Measurements from ENCODE around the gene CDK11B. TPM values are rescaled to one million over a fixed set of nuclear protein-coding genes. Genes with fewer than 3 reads are reported as not detected.

Gene CDK11B
- total RNA-seq, 2 donors from 2014 or later = 17.7 to 19.1 TPM

- H3K4me1 ChIP-seq (ENCODE audit: control insufficient read depth in 1 of 2, low read depth in 2 of 2) = peaks cover 18 to 30% of the 10 kb centered on the region in 2 donors
- H3K27me3 ChIP-seq (replicated peaks; ENCODE audit: insufficient read depth) = no peaks in the 10 kb centered on the region
- peak within 1 kb of the TSS; percentile 96 for H3K4me3 ChIP-seq
- TF ChIP-seq, protein P1, sequence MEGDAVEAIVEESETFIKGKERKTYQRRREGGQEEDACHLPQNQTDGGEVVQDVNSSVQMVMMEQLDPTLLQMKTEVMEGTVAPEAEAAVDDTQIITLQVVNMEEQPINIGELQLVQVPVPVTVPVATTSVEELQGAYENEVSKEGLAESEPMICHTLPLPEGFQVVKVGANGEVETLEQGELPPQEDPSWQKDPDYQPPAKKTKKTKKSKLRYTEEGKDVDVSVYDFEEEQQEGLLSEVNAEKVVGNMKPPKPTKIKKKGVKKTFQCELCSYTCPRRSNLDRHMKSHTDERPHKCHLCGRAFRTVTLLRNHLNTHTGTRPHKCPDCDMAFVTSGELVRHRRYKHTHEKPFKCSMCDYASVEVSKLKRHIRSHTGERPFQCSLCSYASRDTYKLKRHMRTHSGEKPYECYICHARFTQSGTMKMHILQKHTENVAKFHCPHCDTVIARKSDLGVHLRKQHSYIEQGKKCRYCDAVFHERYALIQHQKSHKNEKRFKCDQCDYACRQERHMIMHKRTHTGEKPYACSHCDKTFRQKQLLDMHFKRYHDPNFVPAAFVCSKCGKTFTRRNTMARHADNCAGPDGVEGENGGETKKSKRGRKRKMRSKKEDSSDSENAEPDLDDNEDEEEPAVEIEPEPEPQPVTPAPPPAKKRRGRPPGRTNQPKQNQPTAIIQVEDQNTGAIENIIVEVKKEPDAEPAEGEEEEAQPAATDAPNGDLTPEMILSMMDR (IDR thresholded peaks at IDR 0.05) = no peak
- no peaks in the 10 kb centered on the region for H3K9me3 ChIP-seq
- peak within 1 kb of the TSS; percentile 99 to 100 for H3K27ac ChIP-seq
- DNase-seq (ENCODE audit: low spot score) = peak; percentile 81
- H3K36me3 ChIP-seq = peaks cover 8% of the 10 kb centered on the region
- ATAC-seq (ENCODE audit: insufficient number of reproducible peaks, low FRiP score, low read depth) = peak; percentile 89
Observed at GRCh38 chr1:1615256-1616044, 43.4 kb downstream of the CDK11B start, which contains the start of gene MIB2. TSS of gene MIB2 (plus strand) at chr1:1615500. CDS start at chr1:1623453, 7,953 bp downstream.

DNA sequence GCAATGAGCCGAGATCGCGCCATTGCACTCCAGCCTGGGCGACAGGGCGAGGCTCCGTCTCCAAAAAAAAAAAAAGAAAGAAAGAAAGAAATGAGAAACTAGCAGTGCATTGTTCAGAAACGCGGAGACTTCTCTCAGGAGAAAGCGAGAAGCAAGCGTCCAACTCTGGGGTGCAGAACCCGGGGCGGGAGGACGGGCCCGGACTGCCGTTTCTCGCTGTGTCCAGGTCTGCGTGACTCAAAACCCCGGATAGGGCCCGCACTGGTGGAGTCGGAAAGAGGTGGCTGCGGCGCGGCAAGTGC lies 43.9 kb downstream of the CDK11B start:
- peaks cover 18 to 30% of the 10 kb centered on the region in 2 donors for H3K4me1 ChIP-seq (ENCODE audit: control insufficient read depth in 1 of 2, low read depth in 2 of 2)
- peak overlapping the region; percentile 99 to 100 for H3K27ac ChIP-seq
- DNase-seq (ENCODE audit: low spot score) (no peak), ATAC-seq (ENCODE audit: insufficient number of reproducible peaks, low FRiP score, low read depth) (no peak)
- H3K4me3 ChIP-seq = peak overlapping the region; percentile 96
- H3K9me3 ChIP-seq = no peaks in the 10 kb centered on the region
- TF ChIP-seq, protein P1 (IDR thresholded peaks at IDR 0.05) = no peak
- H3K36me3 ChIP-seq = peaks cover 8% of the 10 kb centered on the region
- no peaks in the 10 kb centered on the region for H3K27me3 ChIP-seq (replicated peaks; ENCODE audit: insufficient read depth)

- ATAC-seq (ENCODE audit: insufficient number of reproducible peaks, low FRiP score, low read depth) (no peak), DNase-seq (ENCODE audit: low spot score) (no peak)
- Histone ChIP-seq H3K27ac (peak overlapping the region; percentile 99 to 100), H3K9me3 (no peaks in the 10 kb centered on the region), H3K4me1 (ENCODE audit: control insufficient read depth in 1 of 2, low read depth in 2 of 2) (peaks cover 18 to 30% of the 10 kb centered on the region in 2 donors), H3K36me3 (peaks cover 8% of the 10 kb centered on the region), H3K27me3 (replicated peaks; ENCODE audit: insufficient read depth) (no peaks in the 10 kb centered on the region), H3K4me3 (peak overlapping the region; percentile 96)
- TF ChIP-seq, protein P1 (IDR thresholded peaks at IDR 0.05) = no peak
Observed at GRCh38 chr1:1614204-1614953, 44.4 kb downstream of the CDK11B start.

DNA sequence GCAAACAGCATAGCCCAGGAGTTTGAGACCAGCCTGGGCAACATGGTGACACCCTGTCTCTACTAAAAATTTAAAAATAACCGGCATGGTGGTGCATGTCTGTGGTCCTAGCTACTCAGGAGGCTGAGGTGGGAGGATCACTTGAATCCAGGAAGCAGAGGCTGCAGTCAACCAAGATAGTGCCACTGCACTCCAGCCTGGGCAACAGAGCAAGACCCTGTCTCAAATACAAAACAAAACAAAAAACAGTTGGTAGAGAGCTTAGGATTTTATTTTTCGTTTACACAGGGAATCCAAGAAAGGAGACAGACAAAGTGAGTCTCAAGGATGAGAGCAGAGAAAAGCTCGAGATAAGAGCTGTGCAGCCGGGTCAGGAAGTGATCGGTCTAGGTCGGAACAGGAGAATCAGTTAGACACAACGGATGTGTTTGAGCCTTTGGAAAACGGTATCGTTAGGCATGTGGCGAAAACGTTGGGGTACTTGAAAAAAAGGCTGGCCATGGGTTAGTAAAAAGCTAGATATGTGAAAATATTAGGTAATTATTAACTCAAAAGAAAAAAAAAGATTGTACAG lies 45.2 kb downstream of the CDK11B start:
- Histone ChIP-seq H3K4me3 (peak overlapping the region; percentile 96), H3K4me1 (ENCODE audit: control insufficient read depth in 1 of 2, low read depth in 2 of 2) (peaks cover 18 to 30% of the 10 kb centered on the region in 2 donors), H3K27ac (no peak overlapping the region), H3K9me3 (no peaks in the 10 kb centered on the region), H3K36me3 (peaks cover 8% of the 10 kb centered on the region), H3K27me3 (replicated peaks; ENCODE audit: insufficient read depth) (no peaks in the 10 kb centered on the region)
- no peak for ATAC-seq (ENCODE audit: insufficient number of reproducible peaks, low FRiP score, low read depth)
- DNase-seq (ENCODE audit: low spot score) = no peak
- TF ChIP-seq, protein P1 (IDR thresholded peaks at IDR 0.05) = no peak

- Histone ChIP-seq H3K9me3 (no peaks in the 10 kb centered on the region), H3K4me1 (ENCODE audit: control insufficient read depth in 1 of 2, low read depth in 2 of 2) (peaks cover 18 to 25% of the 10 kb centered on the region in 2 donors), H3K4me3 (no peak overlapping the region), H3K27me3 (replicated peaks; ENCODE audit: insufficient read depth) (no peaks in the 10 kb centered on the region), H3K36me3 (no peaks in the 10 kb centered on the region), H3K27ac (no peak overlapping the region)
- no peak for ATAC-seq (ENCODE audit: insufficient number of reproducible peaks, low FRiP score, low read depth)
- no peak for DNase-seq (ENCODE audit: low spot score)
- TF ChIP-seq, protein P1 (IDR thresholded peaks at IDR 0.05) = no peak
Observed at GRCh38 chr1:1612104-1612400, 46.8 kb downstream of the CDK11B start.

All from thoracic aorta (tissue), 2 donors.